K562 (cell line): Measurements from ENCODE around the gene ZNF547. TPM values are rescaled to one million over a fixed set of nuclear protein-coding genes. Genes with fewer than 3 reads are reported as not detected.
A peak's percentile ranks its signal among the peaks of the same experiment; 100 is the strongest.

ENCODE experiments used
- ATF2 ChIP-seq: sonication (generic); formaldehyde crosslinking; IDR thresholded peaks from 2 replicates; pipeline ENCODE4 v1.8.1; 2022; ENCODE audit warnings: missing genetic modification reagents
- CBX3 ChIP-seq, 2 experiments: IDR thresholded peaks; 1 replicate in 1 of 2; 2 replicates in 1 of 2; pipeline ENCODE4 v1.6.1; 2012; ENCODE audit warnings: inconsistent platforms in 2 of 2, low read length in 2 of 2, borderline replicate concordance in 1 of 2, control low read depth in 1 of 2
- CHD1 ChIP-seq: fragments of 200-600 bp; sonication (generic); IDR thresholded peaks from one replicate; pipeline ENCODE4 v1.6.1; 2012; ENCODE audit warnings: mild to moderate bottlenecking, moderate library complexity, low read length, inconsistent platforms
- DIDO1 ChIP-seq: fragments of 450-650 bp; IDR thresholded peaks from 2 replicates; pipeline ENCODE4 v1.6.1; 2016; ENCODE audit warnings: low read depth, missing biosample characterization, missing genetic modification characterization
- HDAC1 ChIP-seq, 2 experiments: fragments of 450-650 bp; IDR thresholded peaks; 2 replicates each; pipeline ENCODE4 v1.6.1; 2016 to 2017; ENCODE audit warnings: inconsistent platforms in 1 of 2, mild to moderate bottlenecking in 1 of 2, moderate library complexity in 1 of 2
- HNRNPLL ChIP-seq: fragments of 200-400 bp; formaldehyde crosslinking; IDR thresholded peaks from 2 replicates; pipeline ENCODE4 v1.6.1; 2017; ENCODE audit warnings: low read length, low read depth, mild to moderate bottlenecking; ENCODE audit not compliant: poor library complexity, severe bottlenecking
- JUND ChIP-seq, 2 experiments: IDR thresholded peaks; 2 replicates in 1 of 2; 3 replicates in 1 of 2; pipeline ENCODE4 v1.6.1; 2011; ENCODE audit warnings: borderline replicate concordance in 2 of 2, low read depth in 2 of 2, low read length in 2 of 2, improper control_type of control experiment in 1 of 2, missing biosample characterization in 1 of 2, missing genetic modification characterization in 1 of 2, missing genetic modification reagents in 1 of 2
- MTA3 ChIP-seq: fragments of 450-650 bp; formaldehyde crosslinking; IDR thresholded peaks from 2 replicates; pipeline ENCODE4 v1.6.1; 2017; ENCODE audit warnings: mild to moderate bottlenecking, borderline replicate concordance
- NBN ChIP-seq: fragments of 450-650 bp; IDR thresholded peaks from 2 replicates; pipeline ENCODE4 v1.6.1; 2016; ENCODE audit warnings: low read depth, mild to moderate bottlenecking
- NFRKB ChIP-seq: fragments of 450-650 bp; IDR thresholded peaks from 2 replicates; pipeline ENCODE4 v1.6.1; 2016; ENCODE audit warnings: low read depth
- SIX5 ChIP-seq, 2 experiments: IDR thresholded peaks; 2 replicates each; pipeline ENCODE4 v1.6.1; 2011; ENCODE audit warnings: low read length in 2 of 2, borderline replicate concordance in 1 of 2, low read depth in 1 of 2, mild to moderate bottlenecking in 1 of 2, moderate library complexity in 1 of 2; ENCODE audit not compliant: insufficient read depth in 1 of 2
- SPI1 ChIP-seq: IDR thresholded peaks from 2 replicates; pipeline ENCODE4 v1.6.1; 2011; ENCODE audit warnings: low read depth, low read length, control low read depth, borderline replicate concordance
- SUPT5H ChIP-seq: fragments of 450-650 bp; IDR thresholded peaks from 2 replicates; pipeline ENCODE4 v1.6.1; 2016
- ZBTB12 ChIP-seq: fragments of 250-450 bp; sonication (Bioruptor Pico); IDR thresholded peaks from 2 replicates; pipeline ENCODE4 v1.4.0; 2020
- ZNF76 ChIP-seq: fragments of 250-450 bp; sonication (Bioruptor Pico); IDR thresholded peaks from 2 replicates; pipeline ENCODE4 v1.4.0; 2020; ENCODE audit warnings: mild to moderate bottlenecking, moderate library complexity, borderline replicate concordance
- polyA plus RNA-seq, 8 experiments: library from polyadenylated mRNA; depleted of rRNA in 4 of 8; stranded (reverse) in 5 of 8; unstranded in 3 of 8; fragments of >200 nt; fragmentation: Nextera tagmentation in 2 of 8; fragmentation: Illumina TruSeq in 1 of 8; extraction: Ambion mirVana in 2 of 8; extraction: Trizol in 1 of 8; gene quantifications; 2 replicates each; pipeline versions ENCODE4 v1.2.1 to v1.2.3, GENCODE V29; 2011 to 2014; ENCODE audit warnings: inconsistent platforms in 1 of 8, missing spikeins in 1 of 8
- total RNA-seq, 7 experiments: library from RNA; depleted of rRNA in 6 of 7; stranded (reverse); fragments of >200 nt in 6 of 7; fragmentation: Illumina TruSeq in 2 of 7; extraction: Trizol in 2 of 7; gene quantifications; 2 replicates each; pipeline versions ENCODE4 v1.2.1 to v1.2.3, GENCODE V29; 2011 to 2021; ENCODE audit warnings: low replicate concordance in 1 of 7
- TF ChIP-seq, protein P1 (sequence below), 3 experiments: fragments of 200-800 bp in 1 of 3; fragments of 250-450 bp in 1 of 3; fragments of 450-650 bp in 1 of 3; sonication (Bioruptor Pico) in 1 of 3; sonication (Bioruptor generic) in 1 of 3; formaldehyde crosslinking in 1 of 3; IDR thresholded peaks; 2 replicates each; pipeline versions ENCODE4 v1.6.1 to v1.8.0; 2016 to 2022; ENCODE audit warnings: mild to moderate bottlenecking in 2 of 3, missing genetic modification characterization in 2 of 3, missing compliant biosample characterization in 1 of 3, moderate library complexity in 1 of 3
- TF ChIP-seq, protein P2 (sequence below): fragments of 200-800 bp; sonication (Bioruptor generic); IDR thresholded peaks from 2 replicates; pipeline ENCODE4 v1.6.1; 2017; ENCODE audit warnings: missing genetic modification characterization, missing compliant biosample characterization

Gene ZNF547
- total and polyA plus RNA-seq, 9 of the 15 experiments (the other 6 are each of a cell fraction or from before 2014, with no cell fraction given) = 0.03 to 0.96 (median 0.30) TPM

DNA sequence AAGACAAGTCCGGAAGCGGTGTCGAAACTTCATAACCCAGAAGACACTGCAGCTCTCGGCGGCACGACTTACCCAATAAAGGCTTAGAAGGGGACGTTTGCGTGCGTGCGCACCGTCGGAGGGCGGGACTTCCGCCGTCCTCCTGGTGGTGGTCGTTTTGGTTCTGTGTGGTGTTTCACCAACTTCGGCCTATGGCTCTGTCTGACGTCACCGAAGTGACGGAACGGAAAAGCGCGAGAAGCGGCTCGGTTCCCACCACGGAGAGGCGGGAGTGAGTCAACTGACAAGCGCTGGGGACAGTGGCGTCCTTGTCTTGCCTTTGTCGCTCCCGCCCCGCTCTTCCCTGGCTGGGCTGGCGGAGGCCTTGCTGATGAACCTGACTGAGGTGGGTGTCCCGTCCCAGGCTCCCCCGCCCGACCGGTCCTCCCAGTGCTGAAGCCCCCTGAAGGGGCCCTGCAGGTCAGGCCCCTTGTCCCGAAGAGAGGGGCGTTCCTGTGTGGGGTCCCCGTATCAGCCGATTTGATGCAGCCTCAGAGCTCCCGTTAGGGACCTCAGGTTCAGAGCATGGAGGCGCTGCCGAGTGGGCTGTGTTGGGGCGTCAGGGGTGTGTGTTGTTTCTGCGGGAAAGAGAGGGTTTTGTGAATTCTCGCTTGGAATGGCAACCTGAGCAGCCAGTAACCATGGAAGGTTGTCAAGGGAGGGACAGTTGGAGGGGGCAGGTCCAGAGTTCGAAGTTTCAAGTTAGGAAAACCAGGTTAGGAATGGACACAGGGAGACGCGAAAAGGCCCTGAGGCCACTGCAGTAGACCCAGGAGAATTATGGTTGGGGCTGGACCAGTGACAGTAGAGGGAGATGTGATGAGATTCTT lies 26.6 kb downstream of the ZNF547 start, which contains the start of gene ZNF548 (continued):
- TF ChIP-seq, protein P1, sequence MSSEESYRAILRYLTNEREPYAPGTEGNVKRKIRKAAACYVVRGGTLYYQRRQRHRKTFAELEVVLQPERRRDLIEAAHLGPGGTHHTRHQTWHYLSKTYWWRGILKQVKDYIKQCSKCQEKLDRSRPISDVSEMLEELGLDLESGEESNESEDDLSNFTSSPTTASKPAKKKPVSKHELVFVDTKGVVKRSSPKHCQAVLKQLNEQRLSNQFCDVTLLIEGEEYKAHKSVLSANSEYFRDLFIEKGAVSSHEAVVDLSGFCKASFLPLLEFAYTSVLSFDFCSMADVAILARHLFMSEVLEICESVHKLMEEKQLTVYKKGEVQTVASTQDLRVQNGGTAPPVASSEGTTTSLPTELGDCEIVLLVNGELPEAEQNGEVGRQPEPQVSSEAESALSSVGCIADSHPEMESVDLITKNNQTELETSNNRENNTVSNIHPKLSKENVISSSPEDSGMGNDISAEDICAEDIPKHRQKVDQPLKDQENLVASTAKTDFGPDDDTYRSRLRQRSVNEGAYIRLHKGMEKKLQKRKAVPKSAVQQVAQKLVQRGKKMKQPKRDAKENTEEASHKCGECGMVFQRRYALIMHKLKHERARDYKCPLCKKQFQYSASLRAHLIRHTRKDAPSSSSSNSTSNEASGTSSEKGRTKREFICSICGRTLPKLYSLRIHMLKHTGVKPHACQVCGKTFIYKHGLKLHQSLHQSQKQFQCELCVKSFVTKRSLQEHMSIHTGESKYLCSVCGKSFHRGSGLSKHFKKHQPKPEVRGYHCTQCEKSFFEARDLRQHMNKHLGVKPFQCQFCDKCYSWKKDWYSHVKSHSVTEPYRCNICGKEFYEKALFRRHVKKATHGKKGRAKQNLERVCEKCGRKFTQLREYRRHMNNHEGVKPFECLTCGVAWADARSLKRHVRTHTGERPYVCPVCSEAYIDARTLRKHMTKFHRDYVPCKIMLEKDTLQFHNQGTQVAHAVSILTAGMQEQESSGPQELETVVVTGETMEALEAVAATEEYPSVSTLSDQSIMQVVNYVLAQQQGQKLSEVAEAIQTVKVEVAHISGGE (CRISPR knock-in tag; IDR thresholded peaks at IDR 0.05) = peak in 2 of 3 experiments; percentile 47 to 50; a peak in 1 of 6 replicates
- TF ChIP-seq SIX5 (IDR thresholded peaks at IDR 0.05; ENCODE audit: borderline replicate concordance in 1 of 2, insufficient read depth in 1 of 2, low read depth in 1 of 2, low read length in 2 of 2) (peak; percentile 64 to 65), CBX3 (IDR thresholded peaks at IDR 0.05; ENCODE audit: borderline replicate concordance in 1 of 2, low read length in 2 of 2) (peak in 1 of 2 experiments; percentile 79; a peak in 2 of 3 replicates), HNRNPLL (peak; percentile 61), SUPT5H (peak; percentile 43; the same call in 1 of the 2 replicates), ZBTB12 (CRISPR knock-in tag) (peak; percentile 84), ZNF76 (CRISPR knock-in tag) (no peak), MTA3 (peak; percentile 94), CHD1 (no peak), HDAC1 (IDR thresholded peaks at IDR 0.05) (0 out of 4 replicates have a peak, but pooled peaks of 1 of the 2 experiments have one; percentile 45), NBN (0 out of 2 replicates have a peak, but pooled peaks have one; percentile 8), SPI1 (peak; percentile 25; the same call in 1 of the 2 replicates), ATF2 (peak; percentile 74; the same call in 1 of the 2 replicates), DIDO1 (peak; percentile 52; the same call in 1 of the 2 replicates), JUND (IDR thresholded peaks at IDR 0.05; ENCODE audit: borderline replicate concordance, low read depth, low read length) (peak; percentile 88), JUND (tag; IDR thresholded peaks at IDR 0.05; ENCODE audit: borderline replicate concordance, low read depth, low read length) (peak; percentile 87), NFRKB (0 out of 2 replicates have a peak, but pooled peaks have one; percentile 35)
- TF ChIP-seq, protein P2, sequence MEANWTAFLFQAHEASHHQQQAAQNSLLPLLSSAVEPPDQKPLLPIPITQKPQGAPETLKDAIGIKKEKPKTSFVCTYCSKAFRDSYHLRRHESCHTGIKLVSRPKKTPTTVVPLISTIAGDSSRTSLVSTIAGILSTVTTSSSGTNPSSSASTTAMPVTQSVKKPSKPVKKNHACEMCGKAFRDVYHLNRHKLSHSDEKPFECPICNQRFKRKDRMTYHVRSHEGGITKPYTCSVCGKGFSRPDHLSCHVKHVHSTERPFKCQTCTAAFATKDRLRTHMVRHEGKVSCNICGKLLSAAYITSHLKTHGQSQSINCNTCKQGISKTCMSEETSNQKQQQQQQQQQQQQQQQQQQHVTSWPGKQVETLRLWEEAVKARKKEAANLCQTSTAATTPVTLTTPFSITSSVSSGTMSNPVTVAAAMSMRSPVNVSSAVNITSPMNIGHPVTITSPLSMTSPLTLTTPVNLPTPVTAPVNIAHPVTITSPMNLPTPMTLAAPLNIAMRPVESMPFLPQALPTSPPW = peak; percentile 60
